Esophagus (tissue), 2 donors: ENCODE data around the gene CAMK1D. TPM values are rescaled to one million over a fixed set of nuclear protein-coding genes. Genes with fewer than 3 reads are reported as not detected.

Experiments
- H3K27ac ChIP-seq, 2 donors: one replicate each; pipeline ENCODE4 v1.5.1; 2013; ENCODE audit warnings: low read depth in 2 of 2, mild to moderate bottlenecking in 2 of 2, inconsistent platforms in 1 of 2, low read length in 1 of 2, moderate library complexity in 1 of 2
- H3K27me3 ChIP-seq, 2 donors: one replicate each; pipeline ENCODE4 v1.6.1; 2013; ENCODE audit warnings: low read length in 2 of 2, control low read depth in 1 of 2, mild to moderate bottlenecking in 1 of 2; ENCODE audit not compliant: insufficient read depth in 2 of 2, control insufficient read depth in 1 of 2
- H3K36me3 ChIP-seq, 2 donors: one replicate each; pipeline ENCODE4 v1.6.1; 2013; ENCODE audit warnings: low read length in 1 of 2; ENCODE audit not compliant: control insufficient read depth in 2 of 2, insufficient read depth in 2 of 2
- H3K4me1 ChIP-seq, 2 donors: one replicate each; pipeline ENCODE4 v1.6.1; 2013; ENCODE audit warnings: low read length in 1 of 2; ENCODE audit not compliant: control insufficient read depth in 2 of 2, insufficient read depth in 2 of 2
- H3K4me3 ChIP-seq, 2 donors: one replicate each; pipeline ENCODE4 v1.5.1; 2013; ENCODE audit warnings: low read length in 2 of 2, mild to moderate bottlenecking in 2 of 2, low read depth in 1 of 2, moderate library complexity in 1 of 2
- H3K9me3 ChIP-seq, 2 donors: one replicate each; pipeline ENCODE4 v1.6.1; 2013; ENCODE audit warnings: mild to moderate bottlenecking in 2 of 2, low read depth in 1 of 2, low read length in 1 of 2, moderate library complexity in 1 of 2; ENCODE audit not compliant: control insufficient read depth in 2 of 2, insufficient read depth in 1 of 2
- WGBS, 2 donors: extraction: QIAGEN DNeasy Blood & Tissue Kit; methylation state at CpG; one replicate each; pipeline ENCODE4 v1.1.7; 2013; 5-methylcytosine and 5-hydroxymethylcytosine counted together
- polyA plus RNA-seq, 2 donors: library from polyadenylated mRNA; stranded (reverse); fragments of 200-250 nt; gene quantifications; one replicate each; pipeline ENCODE4 v1.2.3, GENCODE V29; 2013
- donor health status: healthy with polysubstance abuse.
- donor health status: Bipolar disorder and iron deficiency.

Gene CAMK1D
- polyA plus RNA-seq, 2 donors, result 5.4 to 5.6 TPM

- H3K36me3 ChIP-seq, result no peaks in the 10 kb centered on the region
- no peaks in the 10 kb centered on the region for H3K9me3 ChIP-seq
- no peak overlapping the region for H3K27ac ChIP-seq
Observed at GRCh38 chr10:12748186-12748585, 398.8 kb downstream of the CAMK1D start.

DNA sequence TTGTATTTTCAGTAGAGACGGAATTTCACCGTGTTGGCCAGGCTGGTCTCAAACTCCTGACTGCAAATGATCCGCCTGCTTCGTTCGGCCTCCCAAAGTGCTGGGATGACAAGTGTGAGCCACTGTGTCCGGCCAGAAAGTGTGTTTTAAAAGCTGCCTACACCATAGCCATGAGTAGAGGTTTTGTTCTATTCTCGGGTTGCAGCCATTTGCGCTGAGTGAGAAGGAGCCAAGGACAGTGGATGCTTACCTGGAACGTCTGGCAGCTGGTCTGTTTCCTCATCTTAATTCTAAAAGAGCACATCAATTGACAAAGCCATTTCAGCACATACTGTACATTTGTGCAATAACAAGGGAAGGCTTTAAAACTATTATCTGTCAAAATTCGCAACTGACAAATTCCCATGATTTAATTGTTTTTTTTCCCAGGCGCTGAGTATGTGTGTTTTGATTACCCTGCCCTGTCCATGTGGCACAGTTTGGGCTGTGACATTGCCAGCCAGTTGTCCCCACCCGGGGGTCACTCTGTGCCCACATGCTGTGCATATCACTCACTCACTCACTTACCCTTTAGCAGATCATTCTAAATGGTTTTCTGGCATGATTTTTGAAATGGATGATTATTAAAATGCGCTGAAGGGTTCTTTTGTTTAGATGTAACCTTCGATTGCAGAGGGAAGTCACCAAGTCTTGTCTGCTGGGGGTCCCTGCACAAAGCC, 400.6 kb downstream of the CAMK1D start:
- Histone ChIP-seq H3K27me3 (no peaks in the 10 kb centered on the region), H3K4me3 (no peak overlapping the region), H3K27ac (no peak overlapping the region), H3K36me3 (no peaks in the 10 kb centered on the region), H3K4me1 (no peaks in the 10 kb centered on the region), H3K9me3 (no peaks in the 10 kb centered on the region)
- WGBS, 2 donors, result 93% methylated on average over 14 of the region's 14 CpGs

More at GRCh38 chr10:12748186-12748585, 398.8 kb downstream of the CAMK1D start:
- 85 to 86% methylated on average over 4 of the region's 4 CpGs for WGBS, 2 donors
- H3K4me1 ChIP-seq, result no peaks in the 10 kb centered on the region
- H3K4me3 ChIP-seq, result no peak overlapping the region
- H3K27me3 ChIP-seq, result no peaks in the 10 kb centered on the region

GRCh38 chr10:12750526-12751201, 401.3 kb downstream of the CAMK1D start:
- no peak overlapping the region for H3K27ac ChIP-seq
- no peaks in the 10 kb centered on the region for H3K36me3 ChIP-seq
- no peaks in the 10 kb centered on the region for H3K4me1 ChIP-seq
- no peak overlapping the region for H3K4me3 ChIP-seq
- no peaks in the 10 kb centered on the region for H3K27me3 ChIP-seq
- 83 to 92% methylated on average over 11 of the region's 11 CpGs for WGBS, 2 donors
- H3K9me3 ChIP-seq, result no peaks in the 10 kb centered on the region

GRCh38 chr10:12755075-12755474, 405.7 kb downstream of the CAMK1D start:
- Histone ChIP-seq H3K36me3 (no peaks in the 10 kb centered on the region), H3K4me1 (no peaks in the 10 kb centered on the region), H3K4me3 (no peak overlapping the region), H3K9me3 (no peaks in the 10 kb centered on the region), H3K27ac (no peak overlapping the region), H3K27me3 (no peaks in the 10 kb centered on the region)
- WGBS, 2 donors, result 95 to 96% methylated on average over 5 of the region's 5 CpGs

- no peak overlapping the region for H3K4me3 ChIP-seq
- no peaks in the 10 kb centered on the region for H3K4me1 ChIP-seq
- peaks cover 0 to 3% of the 10 kb centered on the region in 2 donors for H3K36me3 ChIP-seq
- no peaks in the 10 kb centered on the region for H3K27me3 ChIP-seq
- H3K9me3 ChIP-seq, result no peaks in the 10 kb centered on the region
- 83 to 90% methylated on average over 2 of the region's 2 CpGs for WGBS, 2 donors
- H3K27ac ChIP-seq, result no peak overlapping the region
Observed at GRCh38 chr10:12757351-12757750, 408.0 kb downstream of the CAMK1D start.

DNA sequence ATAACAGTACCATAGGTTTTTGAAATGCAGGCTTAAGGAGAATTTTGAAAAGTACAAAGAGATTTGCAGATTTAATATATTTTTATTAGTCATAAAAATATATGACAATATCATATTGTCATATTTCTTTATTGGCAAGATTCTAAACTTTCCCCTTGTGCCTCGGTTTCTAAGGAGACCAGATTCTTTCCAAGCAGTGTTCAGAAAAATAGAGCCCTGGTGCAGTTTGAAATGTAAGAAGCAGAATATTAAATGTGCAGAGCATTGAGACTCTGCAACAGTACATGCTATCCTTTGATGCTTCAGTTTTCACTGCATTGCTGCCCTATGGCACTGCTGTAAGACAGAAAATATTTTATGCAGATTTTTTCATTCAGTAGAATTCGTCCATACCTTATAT, 408.9 kb downstream of the CAMK1D start:
- H3K9me3 ChIP-seq, result no peaks in the 10 kb centered on the region
- 81 to 89% methylated on average over 2 of the region's 2 CpGs for WGBS, 2 donors
- peaks cover 0 to 3% of the 10 kb centered on the region in 2 donors for H3K36me3 ChIP-seq
- H3K4me3 ChIP-seq, result no peak overlapping the region
- H3K27me3 ChIP-seq, result no peaks in the 10 kb centered on the region
- no peak overlapping the region for H3K27ac ChIP-seq
- no peaks in the 10 kb centered on the region for H3K4me1 ChIP-seq

GRCh38 chr10:12766223-12766622, 416.9 kb downstream of the CAMK1D start:
- H3K9me3 ChIP-seq, result no peaks in the 10 kb centered on the region
- no peaks in the 10 kb centered on the region for H3K4me1 ChIP-seq
- no peaks in the 10 kb centered on the region for H3K27me3 ChIP-seq
- no peak overlapping the region for H3K4me3 ChIP-seq
- WGBS, 2 donors, result 54 to 68% methylated on average over 3 to 5 of the region's 5 CpGs
- peaks cover 0 to 2% of the 10 kb centered on the region in 2 donors for H3K36me3 ChIP-seq
- no peak overlapping the region for H3K27ac ChIP-seq

DNA sequence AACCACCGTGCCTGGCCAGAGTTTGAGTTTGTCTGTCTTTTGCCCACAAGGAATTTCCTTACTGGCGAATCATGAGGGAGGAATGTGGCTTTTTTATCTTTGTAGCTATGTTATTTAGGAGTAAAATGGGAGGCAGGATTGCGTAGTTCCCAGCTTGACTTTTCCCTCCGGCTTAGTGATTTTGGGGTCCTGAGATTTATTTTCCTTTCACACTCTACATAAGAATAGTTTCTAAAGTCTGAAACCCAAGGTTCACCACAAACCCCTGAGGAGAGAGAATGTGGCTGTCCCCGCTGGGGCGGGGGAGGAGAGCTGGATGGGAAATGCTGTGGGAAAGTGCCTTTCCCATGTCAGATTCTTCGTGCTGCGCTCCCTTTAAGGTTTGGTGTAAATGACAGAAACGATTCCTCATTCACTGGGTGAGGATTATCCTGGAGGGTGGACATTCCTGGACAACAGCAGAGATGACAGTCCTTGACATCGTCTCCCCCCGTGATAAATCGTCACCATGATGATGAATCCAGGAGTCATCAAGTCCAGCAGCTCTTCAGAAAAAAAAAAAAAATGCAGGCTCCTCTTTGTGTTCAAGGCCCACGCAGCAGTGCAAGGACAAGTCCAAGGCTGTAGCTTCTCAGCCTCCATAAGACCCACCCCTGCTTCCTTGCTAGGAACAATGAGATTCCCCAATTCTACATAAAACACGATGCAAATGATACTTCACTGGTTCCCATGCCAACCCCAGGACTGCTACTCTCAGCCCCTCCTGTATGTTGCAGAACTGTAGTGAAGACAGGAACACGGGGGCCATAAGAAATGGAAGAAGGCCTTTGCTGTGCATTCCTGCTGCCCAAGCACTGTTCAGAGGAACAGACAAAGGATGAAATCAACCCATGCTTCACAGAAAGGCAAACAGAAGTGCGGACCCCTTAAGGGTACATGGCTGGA, 419.1 kb downstream of the CAMK1D start:
- WGBS, 2 donors, result 83 to 84% methylated on average over 16 of the region's 16 CpGs
- Histone ChIP-seq H3K36me3 (peaks cover 0 to 2% of the 10 kb centered on the region in 2 donors), H3K4me1 (no peaks in the 10 kb centered on the region), H3K27me3 (no peaks in the 10 kb centered on the region), H3K4me3 (no peak overlapping the region), H3K27ac (no peak overlapping the region), H3K9me3 (no peaks in the 10 kb centered on the region)

GRCh38 chr10:12769323-12770044, 420.1 kb downstream of the CAMK1D start:
- Histone ChIP-seq H3K4me3 (no peak overlapping the region), H3K27ac (no peak overlapping the region), H3K4me1 (no peaks in the 10 kb centered on the region), H3K9me3 (no peaks in the 10 kb centered on the region), H3K27me3 (no peaks in the 10 kb centered on the region), H3K36me3 (peaks cover 0 to 2% of the 10 kb centered on the region in 2 donors)
- 80 to 88% methylated on average over 14 of the region's 14 CpGs for WGBS, 2 donors
